ENCODE measurements around the gene TMEM63C.

Gene TMEM63C

GRCh38 chr14:77199590-77199989, 18.0 kb downstream of the TMEM63C start:
- no peak for DNase-seq (ENCODE audit: extremely low spot score)
- ChIA-PET POLR2A (no interaction called here), CTCF (no interaction called here)
- TF ChIP-seq BHLHE40 (IDR thresholded peaks at IDR 0.05; ENCODE audit: borderline replicate concordance) (no peak), L3MBTL2 (conservative IDR thresholded peaks at IDR 0.05) (no peak)

- DNase-seq (ENCODE audit: extremely low spot score) = no peak
- TF ChIP-seq LEF1 (IDR thresholded peaks at IDR 0.05; ENCODE audit: borderline replicate concordance) = no peak
- no peak for TF ChIP-seq SUZ12 (IDR thresholded peaks at IDR 0.05)
- TF ChIP-seq CTBP1 (IDR thresholded peaks at IDR 0.05; ENCODE audit: borderline replicate concordance) = no peak
- no peak for TF ChIP-seq BHLHE40 (IDR thresholded peaks at IDR 0.05; ENCODE audit: borderline replicate concordance)
- no peak for TF ChIP-seq ELF4 (IDR thresholded peaks at IDR 0.05)
- no peak for TF ChIP-seq FOXK2 (IDR thresholded peaks at IDR 0.05)
- no peak for TF ChIP-seq SP1 (IDR thresholded peaks at IDR 0.05)
- TF ChIP-seq TARDBP (IDR thresholded peaks at IDR 0.05) = no peak
- no peak for TF ChIP-seq PKNOX1 (IDR thresholded peaks at IDR 0.05)
- no peak for TF ChIP-seq ZNF384 (IDR thresholded peaks at IDR 0.05)
- TF ChIP-seq FOXM1 (IDR thresholded peaks at IDR 0.05; ENCODE audit: borderline replicate concordance) = no peak
- no peak for TF ChIP-seq HDGF (IDR thresholded peaks at IDR 0.05; ENCODE audit: borderline replicate concordance)
- no peak for TF ChIP-seq NFRKB (IDR thresholded peaks at IDR 0.05)
- ChIA-PET POLR2A (no interaction called here), CTCF (no interaction called here)
Observed at GRCh38 chr14:77200406-77200985, 18.9 kb downstream of the TMEM63C start.

GRCh38 chr14:77201696-77202095, 20.1 kb downstream of the TMEM63C start:
- POLR2A ChIA-PET = no interaction called here
- TF ChIP-seq CTBP1 (IDR thresholded peaks at IDR 0.05; ENCODE audit: borderline replicate concordance) (no peak), TARDBP (IDR thresholded peaks at IDR 0.05) (no peak), SP1 (IDR thresholded peaks at IDR 0.05) (no peak), ARNT (IDR thresholded peaks at IDR 0.05) (no peak), LEF1 (IDR thresholded peaks at IDR 0.05; ENCODE audit: borderline replicate concordance) (no peak), FOXA1 (IDR thresholded peaks at IDR 0.05) (no peak), HDGF (IDR thresholded peaks at IDR 0.05; ENCODE audit: borderline replicate concordance) (no peak), ZNF384 (IDR thresholded peaks at IDR 0.05) (no peak), FOXK2 (IDR thresholded peaks at IDR 0.05) (no peak), SUZ12 (IDR thresholded peaks at IDR 0.05) (no peak), NFRKB (IDR thresholded peaks at IDR 0.05) (no peak), PKNOX1 (IDR thresholded peaks at IDR 0.05) (no peak)
- no peak for DNase-seq (ENCODE audit: extremely low spot score)
- CTCF ChIA-PET = interaction anchor here (0.9 kb wide), 1 partner anchor 12 kb away, joined by 3 read pairs; no protein-coding TSS in a partner anchor

- no peak for DNase-seq (ENCODE audit: extremely low spot score)
- TF ChIP-seq NFRKB (IDR thresholded peaks at IDR 0.05) (no peak), ELF4 (IDR thresholded peaks at IDR 0.05) (no peak), SP1 (IDR thresholded peaks at IDR 0.05) (no peak), ZNF384 (IDR thresholded peaks at IDR 0.05) (no peak)
- CTCF ChIA-PET = interaction anchor here (3.0 kb wide), 1 partner anchor 9 kb away, joined by 15 read pairs; no protein-coding TSS in a partner anchor
- POLR2A ChIA-PET = no interaction called here
Observed at GRCh38 chr14:77203611-77204458, 22.2 kb downstream of the TMEM63C start.

GRCh38 chr14:77204459-77204771, 22.8 kb downstream of the TMEM63C start:
- DNase-seq (ENCODE audit: extremely low spot score) = no peak
- CTCF ChIA-PET = interaction anchor here (3.0 kb wide), 1 partner anchor 8 kb away, joined by 15 read pairs; no protein-coding TSS in a partner anchor

GRCh38 chr14:77204907-77205306, 23.3 kb downstream of the TMEM63C start:
- no peak for DNase-seq (ENCODE audit: extremely low spot score)
- ChIA-PET POLR2A (no interaction called here), CTCF (interaction anchor here (3.0 kb wide), 1 partner anchor 8 kb away, joined by 15 read pairs; no protein-coding TSS in a partner anchor)
- no peak for TF ChIP-seq HDGF (IDR thresholded peaks at IDR 0.05; ENCODE audit: borderline replicate concordance)

More at GRCh38 chr14:77204459-77204771, 22.8 kb downstream of the TMEM63C start:
- no peak for TF ChIP-seq ARNT (IDR thresholded peaks at IDR 0.05)
- POLR2A ChIA-PET = no interaction called here

- TF ChIP-seq SUZ12 (IDR thresholded peaks at IDR 0.05) (no peak), FOXM1 (IDR thresholded peaks at IDR 0.05; ENCODE audit: borderline replicate concordance) (no peak), LEF1 (IDR thresholded peaks at IDR 0.05; ENCODE audit: borderline replicate concordance) (no peak), NFRKB (IDR thresholded peaks at IDR 0.05) (no peak), CTBP1 (IDR thresholded peaks at IDR 0.05; ENCODE audit: borderline replicate concordance) (no peak), ZNF384 (IDR thresholded peaks at IDR 0.05) (no peak), L3MBTL2 (conservative IDR thresholded peaks at IDR 0.05) (no peak), FOXA1 (IDR thresholded peaks at IDR 0.05) (no peak), HDGF (IDR thresholded peaks at IDR 0.05; ENCODE audit: borderline replicate concordance) (no peak), FOXK2 (IDR thresholded peaks at IDR 0.05) (no peak), BHLHE40 (IDR thresholded peaks at IDR 0.05; ENCODE audit: borderline replicate concordance) (no peak), TARDBP (IDR thresholded peaks at IDR 0.05) (no peak), ARNT (IDR thresholded peaks at IDR 0.05) (no peak), PKNOX1 (IDR thresholded peaks at IDR 0.05) (no peak)
- ChIA-PET CTCF (no interaction called here), POLR2A (no interaction called here)
- no peak for DNase-seq (ENCODE audit: extremely low spot score)
Observed at GRCh38 chr14:77205566-77205965, 24.0 kb downstream of the TMEM63C start.
